ENCODE measurements around the gene FBN2.

GRCh38 chr5:128216860-128217531 is 321.0 kb downstream of the FBN2 start:
- no peak for TF ChIP-seq YY1 (IDR thresholded peaks at IDR 0.05; ENCODE audit: insufficient read depth, insufficient read length)
- TF ChIP-seq SUZ12 (IDR thresholded peaks at IDR 0.05; ENCODE audit: extremely low read depth, insufficient read depth, insufficient read length) = no peak
- TF ChIP-seq ZNF274 (IDR thresholded peaks at IDR 0.05; ENCODE audit: low read depth, low read length) = no peak
